Measurements from ENCODE around the gene KRTAP12-3.
"Not testable (repeated sequence)": the region's sequence is repeated elsewhere in the genome, so short reads cannot be mapped to it uniquely, and the experiment has no call there.

Gene KRTAP12-3

DNA sequence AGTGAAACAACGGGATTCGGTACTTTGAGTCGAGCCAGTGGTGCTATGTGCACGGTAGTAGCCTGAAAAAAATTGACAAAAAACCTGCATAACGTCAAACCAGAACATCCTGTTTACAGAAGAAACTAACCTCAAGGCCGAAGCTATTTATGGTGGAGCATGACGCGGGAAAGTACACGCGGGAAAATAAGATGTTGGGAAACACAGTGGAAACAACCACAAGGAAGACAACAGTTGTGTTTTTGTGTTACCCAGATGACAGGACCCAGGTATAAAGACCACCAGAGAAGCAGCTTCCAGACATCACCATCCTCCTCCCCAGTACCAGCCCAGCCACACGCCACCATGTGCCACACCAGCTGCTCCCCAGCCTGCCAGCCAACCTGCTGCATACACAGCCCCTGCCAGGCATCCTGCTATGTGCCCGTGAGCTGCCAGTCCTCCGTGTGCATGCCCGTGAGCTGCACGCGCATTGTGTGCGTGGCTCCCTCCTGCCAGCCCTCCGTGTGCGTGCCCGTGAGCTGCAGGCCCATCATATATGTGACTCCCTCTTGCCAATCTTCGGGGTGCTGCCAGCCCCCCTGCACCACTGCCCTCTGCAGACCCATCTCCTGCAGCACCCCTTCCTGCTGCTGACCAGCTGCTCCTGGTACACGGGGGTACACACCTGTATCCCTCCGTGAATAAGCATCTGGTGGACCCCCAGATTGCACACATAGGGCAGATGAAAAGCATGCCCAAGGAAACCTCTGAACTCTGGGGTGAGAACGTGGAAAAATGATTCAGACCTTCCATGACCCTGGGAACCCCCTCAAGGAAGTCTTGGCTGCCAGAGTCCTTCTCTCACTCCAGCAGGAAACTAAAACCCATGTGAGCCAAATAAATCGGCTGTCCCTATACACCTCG, at the start of gene KRTAP12-3:
KRTAP12-3 (plus strand) TSS at position 298 of the 906 bp plus-strand sequence; CDS start at position 346, 48 bp downstream.
- DNase-seq, result no peak

GRCh38 chr21:44609193-44609592, 48.5 kb upstream of the KRTAP12-3 start:
- no peak for DNase-seq

DNA sequence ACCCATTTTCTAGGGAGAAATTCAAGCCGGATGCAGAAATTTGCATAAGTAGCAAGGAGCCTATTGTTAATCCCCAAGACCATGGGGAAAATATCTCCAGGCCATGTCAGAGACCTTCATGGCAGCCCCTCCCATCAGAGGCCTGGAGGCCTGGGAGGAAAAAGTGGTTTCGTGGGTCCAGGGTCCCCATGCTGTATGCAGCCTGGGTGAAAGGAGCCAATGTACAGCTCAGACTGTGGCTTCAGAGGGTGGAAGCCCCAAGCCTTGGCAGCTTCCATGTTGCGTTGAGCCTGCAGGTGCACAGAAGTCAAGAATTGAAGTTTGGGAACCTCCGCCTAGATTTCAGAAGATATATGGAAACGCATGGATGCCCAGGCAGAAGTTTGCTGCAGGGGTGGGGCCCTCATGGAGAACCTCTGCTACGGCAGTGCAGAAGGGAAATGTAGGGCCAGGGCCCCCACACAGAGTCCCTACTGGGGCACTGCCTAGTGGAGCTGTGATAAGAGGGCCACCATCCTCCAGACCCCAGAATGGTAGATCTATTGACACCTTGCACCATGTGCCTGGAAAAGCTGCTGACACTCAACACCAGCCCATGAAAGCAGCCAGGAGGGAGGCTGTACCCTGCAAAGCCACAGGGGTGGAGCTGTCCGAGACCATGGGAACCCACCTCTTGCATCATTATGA, 47.4 kb upstream of the KRTAP12-3 start:
- DNase-seq, result not testable (repeated sequence)

- DNase-seq, result no peak
Observed at GRCh38 chr21:44611551-44611950, 46.2 kb upstream of the KRTAP12-3 start.

- DNase-seq, result no peak
Observed at GRCh38 chr21:44612029-44612486, 45.7 kb upstream of the KRTAP12-3 start, which contains the start of gene KRTAP10-8. Gene KRTAP10-8 (plus strand): TSS chr21:44612079. CDS start chr21:44612101, 22 bp downstream.

DNA sequence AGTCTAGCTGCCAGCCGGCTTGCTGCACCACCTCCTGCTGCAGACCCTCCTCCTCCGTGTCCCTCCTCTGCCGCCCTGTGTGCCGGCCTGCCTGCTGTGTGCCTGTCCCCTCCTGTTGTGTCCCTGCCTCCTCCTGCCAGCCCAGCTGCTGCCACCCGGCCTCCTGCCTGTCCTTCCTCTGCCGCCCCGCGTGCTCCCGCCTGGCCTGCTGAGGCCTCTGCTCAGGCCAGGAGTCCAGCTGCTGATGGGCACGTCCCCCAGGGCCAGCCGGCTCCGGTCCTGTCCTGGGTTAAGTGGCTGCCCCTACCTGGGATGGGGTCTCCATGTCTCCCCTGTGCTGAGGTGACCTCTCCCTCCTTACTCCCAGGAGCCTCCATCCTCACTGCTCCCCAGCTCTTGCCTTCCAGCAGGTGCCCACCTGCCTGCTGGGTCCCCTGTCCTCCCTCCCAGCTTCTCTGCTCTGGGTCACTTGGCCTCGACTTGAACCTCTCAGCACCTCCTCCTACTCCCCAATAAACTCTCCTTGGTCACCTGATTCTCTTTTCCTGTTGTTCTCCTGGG, 45.0 kb upstream of the KRTAP12-3 start:
- no peak for DNase-seq

- no peak for DNase-seq
Observed at GRCh38 chr21:44613386-44614155, 44.2 kb upstream of the KRTAP12-3 start.

GRCh38 chr21:44614161-44614631, 43.5 kb upstream of the KRTAP12-3 start:
- DNase-seq, result no peak

- DNase-seq, result no peak
Observed at GRCh38 chr21:44614961-44615391, 42.8 kb upstream of the KRTAP12-3 start.

DNA sequence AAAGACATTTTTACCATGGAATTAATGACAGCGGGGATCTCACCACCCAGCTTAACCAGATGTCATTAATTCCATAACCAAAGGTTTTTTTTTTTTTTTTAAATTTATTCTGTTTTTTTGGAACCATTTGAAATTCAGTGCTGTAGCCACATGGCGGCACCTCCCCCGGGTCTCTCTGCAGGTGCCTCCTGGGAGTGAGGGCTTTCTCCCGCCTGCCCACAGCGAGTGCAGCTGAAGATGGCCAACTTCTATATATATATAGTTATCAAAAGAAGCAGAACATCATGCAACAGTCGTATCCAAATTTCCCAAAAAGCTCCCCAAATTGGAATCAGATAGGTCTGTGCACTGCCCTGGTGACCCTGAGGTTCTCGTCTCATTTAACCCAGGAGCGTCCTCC, 42.3 kb upstream of the KRTAP12-3 start:
- no peak for DNase-seq

- no peak for DNase-seq
Observed at GRCh38 chr21:44615911-44616590, 41.7 kb upstream of the KRTAP12-3 start.

GRCh38 chr21:44616591-44616926, 41.2 kb upstream of the KRTAP12-3 start:
- no peak for DNase-seq

DNA sequence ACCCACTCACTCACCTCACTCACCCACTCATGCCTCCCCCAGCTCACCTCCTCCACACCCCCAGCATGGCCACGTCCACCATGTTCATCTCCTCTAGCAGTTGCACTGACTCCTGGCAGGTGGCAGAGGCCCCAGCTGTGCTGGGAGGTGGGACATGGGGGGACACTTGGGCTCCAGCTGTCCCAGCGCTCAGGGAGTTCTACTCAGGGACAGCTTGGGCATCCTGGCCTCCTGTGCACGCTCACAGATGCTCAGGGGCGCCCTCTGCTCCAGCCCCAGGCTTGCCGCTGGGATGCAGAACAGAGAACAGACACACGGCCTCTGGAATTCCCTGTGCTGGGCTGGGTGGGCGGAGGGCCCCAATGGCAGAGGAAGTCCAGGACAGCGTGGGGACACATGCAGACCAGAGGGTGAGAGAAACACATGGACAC, 40.6 kb upstream of the KRTAP12-3 start:
- no peak for DNase-seq

DNA sequence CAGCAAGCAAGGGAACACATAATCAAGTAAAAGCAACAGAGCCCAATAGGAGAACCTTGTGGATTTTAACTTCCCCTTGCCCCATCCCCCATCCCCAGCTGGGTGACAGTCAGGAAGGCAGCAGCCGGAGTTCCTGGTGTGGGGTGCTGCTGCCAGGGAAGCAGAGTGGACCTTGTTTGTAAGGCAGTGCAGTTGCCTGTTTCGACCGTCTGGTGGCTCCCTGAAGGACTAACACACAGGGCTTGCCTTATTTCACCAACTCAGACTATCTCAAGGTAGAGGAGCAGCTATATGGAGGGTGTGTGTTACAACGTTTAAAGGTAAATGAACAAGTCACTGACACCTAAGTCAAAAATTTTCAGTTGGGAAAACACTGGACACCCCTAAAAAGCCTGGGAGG, 39.2 kb upstream of the KRTAP12-3 start:
- no peak for DNase-seq

DNA sequence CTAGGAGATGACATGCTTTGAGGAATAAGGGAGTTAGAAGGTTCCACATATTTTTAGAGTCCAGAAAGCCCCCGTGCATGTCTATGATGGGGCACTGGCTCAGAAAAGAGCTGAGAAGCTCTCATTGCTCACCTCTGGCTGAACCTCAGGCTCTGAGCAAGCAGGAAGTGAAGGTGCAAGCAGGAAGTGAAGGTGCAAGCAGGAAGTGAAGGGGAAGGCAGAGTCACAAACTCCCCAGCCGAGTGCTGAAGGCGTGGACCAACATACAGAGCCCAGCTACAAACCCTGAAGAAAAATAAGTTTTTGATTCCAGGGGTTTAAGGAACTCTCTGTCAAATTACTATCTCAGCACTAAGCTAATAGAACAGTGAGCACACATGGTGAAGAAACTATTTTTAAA, 38.8 kb upstream of the KRTAP12-3 start:
- DNase-seq, result no peak

DNA sequence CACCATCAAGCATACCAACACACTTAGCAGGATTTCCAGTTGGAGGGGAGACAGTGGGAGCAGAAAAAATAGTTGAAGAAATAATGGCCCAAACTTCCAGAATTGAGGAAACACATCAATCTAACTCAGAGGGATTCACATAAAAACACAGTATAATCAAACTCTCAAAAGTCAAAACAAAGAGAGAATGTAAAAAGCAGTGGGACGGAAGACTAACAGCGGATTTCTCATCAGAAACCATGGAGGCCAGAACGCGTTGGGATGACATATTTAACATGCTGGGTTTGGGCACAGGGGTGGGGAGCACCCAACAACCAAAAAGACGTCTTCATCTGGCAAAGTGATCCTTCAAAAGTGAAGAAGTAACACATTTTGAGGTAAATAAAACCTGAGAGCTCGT, 37.8 kb upstream of the KRTAP12-3 start:
- no peak for DNase-seq

DNA sequence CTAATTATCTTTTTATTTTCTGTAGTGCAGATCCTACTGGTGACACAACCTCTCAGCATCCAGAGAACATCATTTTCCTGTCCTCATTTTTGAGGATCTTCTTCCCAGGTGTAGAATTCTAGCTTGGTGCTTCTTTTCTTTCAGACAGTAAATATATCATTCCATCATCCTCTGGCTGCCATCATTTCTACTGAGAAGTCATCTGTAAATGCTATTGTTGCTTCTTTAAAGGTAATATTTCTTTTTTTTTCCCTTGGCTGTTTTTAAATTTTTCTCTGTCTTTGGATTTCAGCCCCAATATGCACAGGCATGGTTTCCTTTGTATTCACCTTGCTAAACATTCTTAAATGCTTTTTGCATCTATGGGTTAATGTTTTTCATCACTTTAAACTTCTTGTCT, 34.2 kb upstream of the KRTAP12-3 start:
- no peak for DNase-seq

DNA sequence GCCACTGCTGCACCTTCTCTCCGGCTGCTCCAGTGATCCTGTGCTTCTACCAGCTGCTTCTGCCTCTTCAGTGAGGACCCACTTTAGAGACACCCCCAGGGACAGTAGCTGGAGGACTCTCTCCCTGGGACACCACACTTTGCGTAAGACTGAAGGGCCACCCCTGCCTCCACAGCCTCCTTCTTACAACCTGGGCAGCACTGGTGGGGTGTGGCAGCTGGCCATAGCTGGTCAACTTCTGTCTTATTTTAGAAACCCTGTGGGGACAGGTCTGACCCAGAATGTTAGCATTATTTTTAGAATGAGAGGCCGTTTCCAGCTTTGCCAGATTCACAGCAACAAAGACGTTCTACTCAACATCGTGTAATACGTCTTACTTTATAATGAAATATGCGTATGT, 32.0 kb upstream of the KRTAP12-3 start:
- DNase-seq, result no peak

DNA sequence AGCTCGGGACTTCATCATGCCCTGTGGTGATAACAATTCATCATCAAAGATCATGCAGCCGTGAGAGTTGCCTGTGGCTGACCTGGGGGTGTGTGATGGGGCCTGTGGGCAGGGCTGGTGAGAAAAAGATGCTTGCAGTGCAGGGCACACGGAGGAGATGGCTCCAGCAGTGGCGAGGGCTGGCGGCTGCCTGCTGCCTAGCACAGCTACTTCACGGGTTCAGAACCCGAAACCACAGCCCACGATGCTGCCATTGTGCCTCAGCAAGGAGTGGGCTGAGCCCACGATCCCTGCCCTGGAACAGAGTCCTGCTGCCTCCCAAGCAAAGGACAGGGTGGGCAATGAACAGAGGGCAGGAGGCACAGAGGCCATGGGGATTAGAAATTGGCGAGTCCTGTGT, 31.5 kb upstream of the KRTAP12-3 start:
- DNase-seq, result no peak

DNA sequence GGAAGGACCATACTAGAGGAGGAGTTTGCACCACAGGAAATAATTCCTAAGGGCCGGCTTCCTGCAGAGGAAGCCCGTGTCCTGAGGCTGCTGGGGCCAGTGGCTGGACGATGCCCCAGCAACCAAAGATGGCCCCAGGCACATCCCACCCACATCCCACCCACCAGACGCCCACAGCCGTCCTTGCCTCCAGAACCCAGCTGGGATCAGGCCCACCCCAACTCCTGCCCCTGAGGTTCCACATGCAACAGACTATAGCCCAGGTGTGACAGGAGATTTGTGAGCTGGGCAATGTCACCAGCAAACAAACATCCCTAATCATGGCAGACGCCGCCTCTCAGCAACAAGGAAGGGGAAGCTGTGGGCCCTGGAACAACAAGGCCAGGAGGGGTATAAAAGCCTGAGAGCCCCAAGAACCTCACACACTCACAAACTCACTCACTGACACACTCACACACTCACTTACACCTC, 31.0 kb upstream of the KRTAP12-3 start, which contains the start of gene KRTAP10-9:
KRTAP10-9 (plus strand) TSS at position 421 of the 471 bp plus-strand sequence. CDS start 79 bp downstream, outside the sequence.
- no peak for DNase-seq

DNA sequence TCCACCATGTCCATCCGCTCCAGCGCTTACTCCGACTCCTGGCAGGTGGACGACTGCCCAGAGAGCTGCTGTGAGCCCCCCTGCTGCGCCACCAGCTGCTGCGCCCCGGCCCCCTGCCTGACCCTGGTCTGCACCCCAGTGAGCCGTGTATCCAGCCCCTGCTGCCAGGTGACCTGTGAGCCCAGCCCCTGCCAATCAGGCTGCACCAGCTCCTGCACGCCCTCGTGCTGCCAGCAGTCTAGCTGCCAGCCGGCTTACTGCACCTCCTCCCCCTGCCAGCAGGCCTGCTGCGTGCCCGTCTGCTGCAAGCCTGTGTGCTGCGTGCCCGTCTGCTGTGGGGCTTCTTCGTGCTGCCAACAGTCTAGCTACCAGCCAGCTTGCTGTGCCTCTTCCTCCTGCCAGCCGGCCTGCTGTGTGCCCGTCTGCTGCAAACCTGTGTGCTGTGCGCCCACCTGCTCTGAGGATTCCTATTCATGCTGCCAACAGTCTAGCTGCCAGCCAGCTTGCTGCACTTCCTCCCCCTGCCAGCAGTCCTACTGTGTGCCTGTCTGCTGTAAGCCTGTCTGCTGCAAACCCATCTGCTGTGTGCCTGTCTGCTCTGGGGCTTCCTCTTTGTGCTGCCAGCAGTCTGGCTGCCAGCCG, 30.4 kb upstream of the KRTAP12-3 start:
- DNase-seq, result not testable (repeated sequence)

Data from NCI-H1436 treated with DMSO at 0.1 percent for 48 hours (cell line).